Endodermal cell (in vitro differentiated cells): ENCODE measurements around the gene SEPHS2. TPM values are rescaled to one million over a fixed set of nuclear protein-coding genes. Genes with fewer than 3 reads are reported as not detected.

Experiments
- DNase-seq: peaks from one replicate; pipeline ENCODE4 v3.0.0-alpha.2; 2017
- H3K27ac ChIP-seq: 2 replicates; pipeline ENCODE4 v1.5.1; 2013; ENCODE audit warnings: mild to moderate bottlenecking, low read depth, low read length, moderate library complexity
- H3K27me3 ChIP-seq: 2 replicates; pipeline ENCODE4 v1.6.1; 2013; ENCODE audit warnings: mild to moderate bottlenecking, low read length, moderate library complexity; ENCODE audit not compliant: insufficient read depth, control insufficient read depth, poor library complexity, severe bottlenecking
- H3K36me3 ChIP-seq: 2 replicates; pipeline ENCODE4 v1.7.0; 2013; ENCODE audit warnings: mild to moderate bottlenecking, low read length, moderate library complexity; ENCODE audit not compliant: control insufficient read depth, insufficient read depth
- H3K4me1 ChIP-seq: one replicate; pipeline ENCODE4 v1.7.0; 2013; ENCODE audit warnings: low read length; ENCODE audit not compliant: control insufficient read depth, insufficient read depth
- H3K4me3 ChIP-seq: 2 replicates; pipeline ENCODE4 v1.5.1; 2013; ENCODE audit warnings: mild to moderate bottlenecking, low read length, moderate library complexity
- H3K9ac ChIP-seq: 2 replicates; pipeline ENCODE4 v1.6.1; 2013; ENCODE audit warnings: mild to moderate bottlenecking, low read length, moderate library complexity; ENCODE audit not compliant: poor library complexity, severe bottlenecking; ENCODE audit errors: extremely low read depth
- H3K9me3 ChIP-seq: 2 replicates; pipeline ENCODE4 v1.6.1; 2013; ENCODE audit warnings: mild to moderate bottlenecking, low read length, moderate library complexity; ENCODE audit not compliant: control insufficient read depth
- H3K27ac Mint-ChIP-seq: 2 replicates; pipeline ENCODE4 v1.8.0; 2020; ENCODE audit warnings: mixed read lengths
- H3K27me3 Mint-ChIP-seq: 2 replicates; pipeline ENCODE4 v1.8.0; 2021; ENCODE audit warnings: mild to moderate bottlenecking, mixed read lengths; ENCODE audit not compliant: insufficient read depth
- H3K36me3 Mint-ChIP-seq: 2 replicates; pipeline ENCODE4 v1.8.0; 2020; ENCODE audit warnings: low read depth, mixed read lengths
- H3K4me1 Mint-ChIP-seq: 2 replicates; pipeline ENCODE4 v1.8.0; 2020; ENCODE audit warnings: mixed read lengths
- H3K4me3 Mint-ChIP-seq: 2 replicates; pipeline ENCODE4 v1.8.0; 2020; ENCODE audit warnings: mild to moderate bottlenecking, moderate library complexity, mixed read lengths
- H3K9me3 Mint-ChIP-seq: 2 replicates; pipeline ENCODE4 v1.8.0; 2020; ENCODE audit warnings: mild to moderate bottlenecking, mixed read lengths
- CTCF ChIP-seq: fragments of 200-600 bp; sonication (generic); conservative IDR thresholded peaks from 2 replicates; pipeline ENCODE4 v1.5.0; 2021; ENCODE audit warnings: antibody characterized with exemption, mild to moderate bottlenecking
- WGBS, 2 experiments: methylation state at CpG; one replicate each; pipeline versions ENCODE4 v1.1.5 to v1.1.7; 2013; ENCODE audit warnings: missing lambda C conversion rate in 2 of 2, mixed read lengths in 1 of 2; ENCODE audit not compliant: insufficient coverage in 1 of 2, insufficient read length in 1 of 2; 5-methylcytosine and 5-hydroxymethylcytosine counted together
- total RNA-seq, 2 donors: library from RNA; stranded (reverse); fragmentation: NEBNext Ultra II Directional in 1 of 2; extraction: Animal tissue kit (Norgen Biotek cat#: 25700) in 1 of 2; gene quantifications; 2 replicates in 1 of 2; 3 replicates in 1 of 2; pipeline ENCODE4 v1.2.1, GENCODE V29; 2021

The SEPHS2 gene
- total RNA-seq, 2 donors from 2014 or later: 35.7 to 37.5 TPM

DNA sequence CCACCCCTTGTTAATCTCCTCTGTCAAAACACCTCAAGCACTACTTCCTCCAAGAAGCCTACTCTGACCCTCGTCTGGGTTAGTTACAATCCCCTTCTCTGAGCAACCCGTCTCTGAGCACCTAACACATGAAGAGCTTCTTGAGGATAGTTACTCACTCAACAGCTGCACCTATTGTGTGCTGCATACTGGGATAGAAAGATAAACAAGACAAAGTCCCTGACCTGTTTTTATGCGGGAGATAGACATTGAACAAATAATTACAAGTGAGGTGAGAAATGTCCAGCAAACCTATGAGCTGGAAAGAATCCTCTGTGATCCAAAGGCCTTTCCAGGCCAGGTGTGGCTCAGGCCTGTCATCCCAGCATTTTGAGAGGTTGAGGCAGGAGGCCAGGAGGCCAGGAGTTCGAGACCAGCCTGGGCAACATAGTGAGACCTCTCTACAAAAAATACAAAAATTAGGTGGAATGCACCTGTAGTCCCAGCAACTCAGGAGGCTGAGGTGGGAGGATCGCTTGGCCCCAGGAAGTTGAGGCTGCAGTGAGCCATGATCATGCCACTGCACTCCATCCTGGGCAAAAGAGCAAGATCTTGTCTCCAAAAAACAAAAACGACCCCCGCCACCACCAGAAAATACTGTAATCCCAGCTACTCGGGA, 43.8 kb downstream of the SEPHS2 start:
- Histone ChIP-seq H3K27me3 (no peaks in the 10 kb centered on the region), H3K27ac (peak overlapping the region; percentile 99), H3K9ac (no peak overlapping the region), H3K4me3 (no peak overlapping the region), H3K9me3 (no peaks in the 10 kb centered on the region), H3K36me3 (peaks cover 17% of the 10 kb centered on the region), H3K4me1 (no peaks in the 10 kb centered on the region)
- no peak for DNase-seq
- H3K4me3 Mint-ChIP-seq: peak overlapping the region; percentile 65
- 89 to 91% methylated on average over 7 to 8 of the region's 8 CpGs for WGBS, 2 experiments
- peaks cover 21% of the 10 kb centered on the region for H3K4me1 Mint-ChIP-seq
- peaks cover 14% of the 10 kb centered on the region for H3K36me3 Mint-ChIP-seq
- TF ChIP-seq CTCF: no peak
- H3K27ac Mint-ChIP-seq: peak overlapping the region; percentile 84
- H3K9me3 Mint-ChIP-seq: no peaks in the 10 kb centered on the region
- peaks cover 15% of the 10 kb centered on the region for H3K27me3 Mint-ChIP-seq

DNA sequence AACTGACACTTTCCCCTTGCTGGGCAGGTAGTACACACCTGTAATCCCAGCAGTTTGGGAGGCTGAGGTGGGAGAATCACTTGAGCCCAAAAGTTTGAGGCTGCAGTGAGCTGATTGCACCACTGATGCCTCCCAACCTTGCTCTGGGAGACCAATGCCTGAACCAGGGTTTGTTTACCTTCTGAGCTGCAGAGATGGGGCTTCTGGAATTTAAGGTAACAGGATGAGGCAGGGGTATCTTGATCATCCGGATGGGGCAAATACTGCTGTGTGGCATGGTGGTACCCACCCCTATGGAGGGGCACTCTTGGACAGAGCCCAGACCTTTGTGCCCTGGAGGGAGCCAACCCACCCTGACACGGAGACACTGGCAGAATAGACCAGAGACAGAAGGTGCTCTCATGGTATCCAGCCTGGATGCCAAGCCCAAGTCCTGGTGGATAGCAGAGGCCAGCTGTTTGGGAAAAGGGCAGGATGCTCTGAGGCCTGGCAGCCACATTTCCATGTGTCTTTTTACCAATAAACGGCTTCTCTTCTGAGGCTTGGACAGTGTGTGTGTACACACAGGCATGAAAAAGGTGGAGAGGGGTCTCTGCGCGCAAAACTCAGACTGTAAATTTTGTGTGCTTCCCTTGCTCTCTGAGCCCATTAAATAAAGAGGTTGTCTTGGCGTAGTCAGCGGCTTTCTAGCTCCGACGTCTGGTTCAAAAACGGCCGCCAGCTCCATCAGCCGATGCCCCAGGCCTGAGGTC, 46.1 kb downstream of the SEPHS2 start:
- Histone ChIP-seq H3K9ac (peak overlapping the region; percentile 84), H3K27me3 (no peaks in the 10 kb centered on the region), H3K36me3 (peaks cover 25% of the 10 kb centered on the region), H3K4me1 (no peaks in the 10 kb centered on the region), H3K27ac (peak overlapping the region; percentile 99), H3K4me3 (peak overlapping the region; percentile 73), H3K9me3 (no peaks in the 10 kb centered on the region)
- peak overlapping the region; percentile 65 for H3K4me3 Mint-ChIP-seq
- no peaks in the 10 kb centered on the region for H3K9me3 Mint-ChIP-seq
- peaks cover 12% of the 10 kb centered on the region for H3K27me3 Mint-ChIP-seq
- H3K27ac Mint-ChIP-seq: peak overlapping the region; percentile 97
- peaks cover 16% of the 10 kb centered on the region for H3K36me3 Mint-ChIP-seq
- no peak for TF ChIP-seq CTCF
- DNase-seq: peak; percentile 59
- H3K4me1 Mint-ChIP-seq: peaks cover 27% of the 10 kb centered on the region
- 22 to 35% methylated on average over 9 to 12 of the region's 12 CpGs for WGBS, 2 experiments

DNA sequence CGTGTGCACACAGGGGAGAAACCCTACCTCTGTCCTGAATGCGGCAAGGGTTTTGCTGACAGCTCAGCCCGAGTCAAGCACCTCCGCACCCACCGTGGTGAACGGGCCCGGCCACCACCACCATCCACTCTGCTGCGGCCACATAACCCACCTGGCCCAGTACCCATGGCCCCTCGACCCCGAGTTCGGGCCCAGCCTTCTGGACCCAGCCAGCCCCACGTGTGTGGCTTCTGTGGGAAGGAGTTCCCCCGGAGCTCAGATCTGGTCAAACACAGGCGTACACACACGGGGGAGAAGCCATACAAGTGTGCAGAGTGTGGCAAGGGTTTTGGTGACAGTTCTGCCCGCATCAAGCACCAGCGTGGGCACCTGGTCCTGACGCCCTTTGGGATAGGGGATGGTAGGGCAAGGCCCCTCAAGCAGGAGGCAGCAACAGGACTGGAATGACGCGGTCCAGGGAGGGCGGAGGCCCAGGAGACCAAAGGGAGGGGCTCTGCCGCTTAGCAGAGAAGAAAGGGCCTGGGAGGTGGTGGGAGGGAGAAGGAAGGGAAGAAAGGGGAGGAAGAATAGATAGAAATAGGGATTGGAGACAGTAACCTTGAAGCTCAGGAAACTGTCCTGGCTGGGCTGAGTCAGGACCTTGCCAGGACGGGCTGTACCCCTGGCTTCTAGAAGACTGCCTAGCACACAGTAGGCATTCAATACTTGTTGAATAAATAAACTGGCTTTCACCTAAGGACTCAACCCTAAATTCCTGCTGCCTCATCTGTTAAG, 46.8 kb downstream of the SEPHS2 start:
- Histone ChIP-seq H3K27me3 (no peaks in the 10 kb centered on the region), H3K4me3 (peak overlapping the region; percentile 73), H3K27ac (peak overlapping the region; percentile 99), H3K9me3 (no peaks in the 10 kb centered on the region), H3K36me3 (peaks cover 25% of the 10 kb centered on the region), H3K9ac (no peak overlapping the region), H3K4me1 (no peaks in the 10 kb centered on the region)
- DNase-seq: peak; percentile 69
- peaks cover 7% of the 10 kb centered on the region for H3K27me3 Mint-ChIP-seq
- peak overlapping the region; percentile 65 for H3K4me3 Mint-ChIP-seq
- 87 to 88% methylated on average over 22 to 23 of the region's 23 CpGs for WGBS, 2 experiments
- no peaks in the 10 kb centered on the region for H3K9me3 Mint-ChIP-seq
- TF ChIP-seq CTCF: no peak
- H3K27ac Mint-ChIP-seq: peak overlapping the region; percentile 97
- H3K36me3 Mint-ChIP-seq: peaks cover 16% of the 10 kb centered on the region
- peaks cover 35% of the 10 kb centered on the region for H3K4me1 Mint-ChIP-seq
